Measurements from ENCODE around the gene DUSP9.
"Not testable (repeated sequence)": the region's sequence is repeated elsewhere in the genome, so short reads cannot be mapped to it uniquely, and the experiment has no call there.

The DUSP9 gene

GRCh38 chrX:153646620-153647373, at the start of gene DUSP9:
DUSP9 (plus strand) TSS chrX:153647203; CDS start chrX:153647954, 751 bp downstream.
- in situ Hi-C loops (cut with MboI; ENCODE audit: low sequenced_read_pairs): no loop called here

GRCh38 chrX:153598541-153599191, 48.3 kb upstream of the DUSP9 start, which contains the start of gene CCNQ:
CCNQ (minus strand) TSS chrX:153599139; CDS start chrX:153599073, 66 bp downstream.
- in situ Hi-C loops (cut with MboI; ENCODE audit: low sequenced_read_pairs): no loop called here

- in situ Hi-C loops (cut with MboI; ENCODE audit: low sequenced_read_pairs): no loop called here
Measured at GRCh38 chrX:153599192-153600031, 47.6 kb upstream of the DUSP9 start.

GRCh38 chrX:153600032-153600373, 47.0 kb upstream of the DUSP9 start:
- in situ Hi-C loops (cut with MboI; ENCODE audit: low sequenced_read_pairs): no loop called here

- in situ Hi-C loops (cut with MboI; ENCODE audit: low sequenced_read_pairs): no loop called here
Measured at GRCh38 chrX:153600921-153601320, 46.1 kb upstream of the DUSP9 start.

- in situ Hi-C loops (cut with MboI; ENCODE audit: low sequenced_read_pairs): no loop called here
Measured at GRCh38 chrX:153601511-153602110, 45.4 kb upstream of the DUSP9 start.

- in situ Hi-C loops (cut with MboI; ENCODE audit: low sequenced_read_pairs): no loop called here
Measured at GRCh38 chrX:153602601-153603000, 44.4 kb upstream of the DUSP9 start.

- in situ Hi-C loops (cut with MboI; ENCODE audit: low sequenced_read_pairs): no loop called here
Measured at GRCh38 chrX:153603131-153603656, 43.8 kb upstream of the DUSP9 start.

- in situ Hi-C loops (cut with MboI; ENCODE audit: low sequenced_read_pairs): not testable (repeated sequence)
Measured at GRCh38 chrX:153604666-153605380, 42.2 kb upstream of the DUSP9 start.

- in situ Hi-C loops (cut with MboI; ENCODE audit: low sequenced_read_pairs): no loop called here
Measured at GRCh38 chrX:153606503-153606902, 40.5 kb upstream of the DUSP9 start.

GRCh38 chrX:153608376-153608775, 38.6 kb upstream of the DUSP9 start:
- in situ Hi-C loops (cut with MboI; ENCODE audit: low sequenced_read_pairs): no loop called here

- in situ Hi-C loops (cut with MboI; ENCODE audit: low sequenced_read_pairs): no loop called here
Measured at GRCh38 chrX:153608806-153609205, 38.2 kb upstream of the DUSP9 start.

GRCh38 chrX:153609917-153610835, 36.8 kb upstream of the DUSP9 start:
- in situ Hi-C loops (cut with MboI; ENCODE audit: low sequenced_read_pairs): no loop called here

- in situ Hi-C loops (cut with MboI; ENCODE audit: low sequenced_read_pairs): no loop called here
Measured at GRCh38 chrX:153610836-153611213, 36.2 kb upstream of the DUSP9 start.

GRCh38 chrX:153611298-153612095, 35.5 kb upstream of the DUSP9 start:
- in situ Hi-C loops (cut with MboI; ENCODE audit: low sequenced_read_pairs): no loop called here

GRCh38 chrX:153612413-153612812, 34.6 kb upstream of the DUSP9 start:
- in situ Hi-C loops (cut with MboI; ENCODE audit: low sequenced_read_pairs): no loop called here

- in situ Hi-C loops (cut with MboI; ENCODE audit: low sequenced_read_pairs): no loop called here
Measured at GRCh38 chrX:153614818-153615217, 32.2 kb upstream of the DUSP9 start.

GRCh38 chrX:153620576-153620975, 26.4 kb upstream of the DUSP9 start:
- in situ Hi-C loops (cut with MboI; ENCODE audit: low sequenced_read_pairs): no loop called here
